GM04504 (cell line): ENCODE data around the gene CARD8.
"Not testable (repeated sequence)": the region's sequence is repeated elsewhere in the genome, so short reads cannot be mapped to it uniquely, and the experiment has no call there.

ENCODE experiments used
- DNase-seq: peaks from one replicate; pipeline ENCODE4 v3.0.0-alpha.2; 2012; ENCODE audit warnings: low read depth

CARD8 gene

GRCh38 chr19:48265326-48265725 lies 9.6 kb upstream of the CARD8 start:
- not testable (repeated sequence) for DNase-seq

- not testable (repeated sequence) for DNase-seq
These were observed 4.6 kb upstream of the CARD8 start for GRCh38 chr19:48260359-48260714.

- not testable (repeated sequence) for DNase-seq
These were observed 3.3 kb upstream of the CARD8 start for GRCh38 chr19:48258992-48259391.

DNA sequence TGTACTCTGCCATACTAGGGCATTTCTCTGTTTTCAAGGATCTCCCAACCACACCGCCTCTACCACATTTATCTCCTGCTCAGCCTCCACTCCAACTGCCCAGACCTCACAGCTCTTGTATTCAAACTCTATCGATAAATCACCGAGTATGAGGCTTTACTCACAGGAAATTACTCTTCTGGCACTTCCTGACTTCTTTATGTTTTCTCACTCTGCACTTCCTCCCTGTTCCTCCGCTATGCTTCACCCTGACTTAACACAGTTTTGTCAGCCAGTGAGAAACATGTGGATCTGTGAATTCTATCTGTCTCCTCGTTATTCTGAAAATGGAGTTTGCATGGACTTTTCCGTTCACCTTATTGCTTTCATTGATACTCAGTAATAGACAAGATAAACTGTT lies 2.6 kb upstream of the CARD8 start:
- DNase-seq = no peak

GRCh38 chr19:48254529-48254970 lies 1.2 kb downstream of the CARD8 start:
- DNase-seq = no peak

- no peak for DNase-seq
These were observed 1.7 kb downstream of the CARD8 start for GRCh38 chr19:48253999-48254398.

DNA sequence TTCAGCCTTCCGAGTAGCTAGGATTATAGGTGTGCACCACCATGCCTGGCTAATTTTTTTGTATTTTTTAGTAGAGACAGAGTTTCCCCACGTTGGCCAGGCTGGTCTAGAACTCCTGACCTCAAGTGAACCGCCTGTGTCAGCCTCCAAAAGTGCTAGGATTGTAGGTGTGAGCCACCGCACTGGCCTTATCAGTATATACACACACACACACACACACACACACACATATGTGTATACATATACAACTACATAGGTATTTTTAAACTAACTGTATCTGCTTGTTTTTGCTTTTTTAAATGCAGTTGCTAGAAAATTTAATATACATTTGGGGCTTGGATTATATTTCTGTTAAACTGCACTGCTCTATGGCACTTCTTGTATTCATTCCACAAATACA lies 3.1 kb downstream of the CARD8 start:
- no peak for DNase-seq

GRCh38 chr19:48250290-48251025 lies 5.3 kb downstream of the CARD8 start:
- DNase-seq = no peak

DNA sequence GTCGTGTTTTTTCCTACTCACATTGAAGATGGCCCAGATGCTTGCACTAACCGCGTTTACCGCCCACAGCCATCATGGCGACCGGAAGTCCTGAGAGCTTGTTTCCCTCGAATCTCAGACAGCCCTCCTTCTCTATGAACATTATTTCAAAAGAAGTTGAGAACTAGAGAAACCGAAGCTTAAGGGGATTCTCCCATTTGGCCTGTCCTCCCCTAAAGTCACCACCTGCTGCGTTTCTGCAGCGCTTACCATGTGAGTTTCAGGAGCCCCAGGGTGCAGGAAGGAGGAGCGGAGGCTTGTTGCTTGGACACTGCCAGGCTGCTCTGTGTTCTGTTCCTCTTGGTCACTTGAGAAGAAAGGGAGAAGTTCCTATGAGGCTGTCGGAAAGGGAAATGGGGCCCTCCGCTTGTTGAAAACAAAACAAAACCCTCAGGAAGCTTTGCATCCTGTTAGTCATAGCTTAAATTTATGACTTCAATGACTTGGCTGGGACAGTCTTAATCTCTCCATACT lies 6.2 kb downstream of the CARD8 start:
- no peak for DNase-seq

DNA sequence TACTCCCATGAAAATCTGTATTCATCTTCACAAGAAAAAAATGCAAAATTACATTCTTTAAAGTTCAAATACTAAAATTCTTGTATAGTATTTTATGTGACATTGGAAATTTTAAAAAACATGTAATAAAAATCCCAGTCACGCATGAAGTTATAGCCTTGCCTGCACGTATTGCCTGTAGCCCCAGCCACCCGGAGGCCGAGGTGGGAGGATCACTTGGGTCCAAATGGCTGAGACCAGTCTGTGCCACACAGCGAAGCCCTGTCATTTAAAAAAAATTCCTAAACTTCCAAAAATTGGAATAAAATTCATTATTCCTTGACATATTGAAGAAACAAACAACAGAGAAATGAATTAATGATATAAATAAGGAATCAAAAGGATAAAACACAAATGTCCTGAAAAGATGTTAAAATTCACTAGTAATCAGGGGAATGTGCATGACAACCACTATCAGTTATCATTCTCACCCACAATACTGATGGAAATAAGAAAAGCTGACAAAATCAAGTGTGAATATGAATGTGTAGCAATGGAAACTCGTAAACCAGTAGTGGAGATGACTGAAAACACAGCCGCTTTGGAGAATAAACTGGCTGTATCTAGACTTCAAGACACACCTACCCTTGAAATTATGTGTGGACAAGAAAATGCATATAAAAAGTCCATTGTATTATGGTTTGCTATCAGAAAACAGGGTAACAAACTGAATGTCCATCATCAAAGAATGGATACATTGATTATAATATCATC lies 7.5 kb downstream of the CARD8 start:
- no peak for DNase-seq

- no peak for DNase-seq
These were observed 8.5 kb downstream of the CARD8 start for GRCh38 chr19:48247212-48247611.

DNA sequence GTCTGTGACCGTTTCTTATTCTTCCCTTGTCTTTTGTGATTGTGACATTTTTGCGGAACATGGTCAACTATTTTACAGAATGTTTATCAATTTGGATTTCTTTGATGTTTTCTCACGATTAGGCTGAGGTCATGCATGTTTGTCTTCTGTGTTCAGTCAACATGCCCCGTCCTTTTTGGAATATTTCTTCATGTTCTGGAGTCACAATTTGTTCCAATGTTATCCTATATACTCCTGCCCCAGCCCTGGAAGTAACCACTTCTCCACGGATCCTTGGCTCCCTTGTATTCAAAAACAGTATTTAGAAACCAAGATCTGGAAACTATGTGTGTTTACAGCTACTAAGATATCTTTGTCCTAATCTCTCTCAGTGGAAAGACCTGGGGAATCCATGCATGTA lies 9.6 kb downstream of the CARD8 start:
- DNase-seq = no peak

DNA sequence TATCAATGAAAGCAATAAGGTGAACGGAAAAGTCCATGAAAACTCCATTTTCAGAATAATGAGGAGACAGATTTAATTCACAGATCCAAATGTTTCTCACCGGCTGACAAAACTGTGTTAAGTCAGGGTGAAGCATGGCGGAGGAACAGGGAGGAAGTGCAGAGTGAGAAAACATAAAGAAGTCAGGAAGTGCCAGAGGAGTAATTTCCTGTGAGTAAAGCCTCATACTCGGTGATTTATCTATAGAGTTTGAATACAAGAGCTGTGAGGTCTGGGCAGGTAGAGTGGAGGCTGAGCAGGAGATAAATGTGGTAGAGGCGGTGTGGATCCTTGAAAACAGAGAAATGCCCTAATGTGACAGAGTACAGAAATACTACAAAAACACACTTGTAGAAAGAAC lies 11.4 kb downstream of the CARD8 start:
- no peak for DNase-seq

DNA sequence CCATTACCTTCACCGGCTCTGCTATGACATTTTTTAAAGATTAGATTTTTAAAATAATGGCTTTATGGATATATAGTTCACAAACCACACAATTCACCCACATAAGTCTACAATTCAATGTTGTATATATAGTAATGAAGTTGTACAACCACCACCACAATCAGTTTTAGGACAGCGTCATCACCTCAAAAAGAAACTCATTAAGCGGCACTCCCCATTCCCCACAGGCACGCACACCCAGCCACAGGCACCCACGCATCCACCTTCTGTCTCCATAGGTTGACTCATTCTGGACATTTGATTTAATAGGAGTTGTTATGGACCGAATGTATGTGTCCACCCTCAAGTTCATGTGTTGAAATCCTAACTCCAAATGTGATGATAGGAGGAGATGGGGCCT lies 13.9 kb downstream of the CARD8 start:
- not testable (repeated sequence) for DNase-seq

GRCh38 chr19:48239582-48240141 lies 16.1 kb downstream of the CARD8 start:
- no peak for DNase-seq

GRCh38 chr19:48239120-48239519 lies 16.6 kb downstream of the CARD8 start:
- DNase-seq = no peak

- DNase-seq = no peak
These were observed 18.7 kb downstream of the CARD8 start for GRCh38 chr19:48237057-48237456.

- DNase-seq = no peak
These were observed 25.1 kb downstream of the CARD8 start for GRCh38 chr19:48230555-48231129.

GRCh38 chr19:48221628-48222027 lies 34.1 kb downstream of the CARD8 start:
- DNase-seq = no peak

DNA sequence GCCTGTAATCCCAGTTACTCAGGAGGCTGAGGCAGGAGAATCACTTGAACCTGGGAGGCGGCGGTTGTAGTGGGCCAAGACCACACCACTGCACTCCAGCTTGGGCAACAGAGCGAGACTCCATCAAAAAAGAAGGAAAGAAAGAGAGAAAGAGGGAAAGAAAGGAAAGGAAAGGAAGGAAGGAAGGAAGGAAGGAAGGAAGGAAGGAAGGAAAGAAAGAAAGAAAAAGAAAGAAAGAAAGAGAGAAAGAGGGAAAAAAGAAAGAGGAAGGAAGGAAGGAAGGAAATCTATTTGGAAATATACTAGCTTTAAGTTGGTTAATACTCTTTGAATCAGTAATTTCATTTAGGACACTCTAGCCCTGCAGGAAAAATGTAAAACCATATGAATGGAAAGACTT lies 34.9 kb downstream of the CARD8 start:
- DNase-seq = not testable (repeated sequence)

DNA sequence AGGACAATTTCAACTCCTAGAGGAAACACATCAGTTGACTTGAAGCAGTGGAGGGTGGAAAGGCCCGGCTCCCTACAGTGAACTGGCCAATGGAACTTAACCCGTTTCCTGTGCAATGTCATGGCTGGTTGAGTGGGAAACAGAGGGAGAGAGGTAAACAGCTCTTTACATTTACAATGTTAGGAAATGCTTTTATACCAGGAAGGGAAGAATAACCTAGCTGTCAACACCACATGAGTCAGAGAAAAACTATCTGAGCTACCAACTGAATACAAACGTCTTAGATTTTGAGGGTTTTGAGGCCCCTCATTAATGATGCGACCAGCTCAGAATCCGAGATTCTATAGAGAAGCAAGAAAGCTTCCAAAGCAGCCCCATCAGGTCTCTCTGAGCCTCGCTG lies 36.7 kb downstream of the CARD8 start:
- DNase-seq = no peak

DNA sequence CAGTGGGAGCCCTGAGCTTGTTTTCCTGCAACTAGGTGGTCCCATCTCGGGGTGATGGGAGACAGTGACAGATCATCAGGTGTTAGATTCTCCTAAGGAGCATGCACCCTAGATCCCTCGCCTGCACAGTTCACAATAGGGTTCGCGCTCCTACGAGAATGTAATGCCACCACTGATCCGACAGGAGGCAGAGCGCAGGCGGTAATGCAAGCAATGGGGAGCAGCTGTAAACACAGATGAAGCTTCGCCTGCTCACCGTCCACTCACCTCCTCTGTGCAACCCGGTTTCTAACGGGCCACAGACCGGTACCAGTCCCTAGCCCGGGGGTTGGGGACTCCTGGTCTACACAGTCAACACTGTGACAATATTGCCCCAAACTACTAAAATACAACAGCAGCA lies 38.8 kb downstream of the CARD8 start:
- no peak for DNase-seq

DNA sequence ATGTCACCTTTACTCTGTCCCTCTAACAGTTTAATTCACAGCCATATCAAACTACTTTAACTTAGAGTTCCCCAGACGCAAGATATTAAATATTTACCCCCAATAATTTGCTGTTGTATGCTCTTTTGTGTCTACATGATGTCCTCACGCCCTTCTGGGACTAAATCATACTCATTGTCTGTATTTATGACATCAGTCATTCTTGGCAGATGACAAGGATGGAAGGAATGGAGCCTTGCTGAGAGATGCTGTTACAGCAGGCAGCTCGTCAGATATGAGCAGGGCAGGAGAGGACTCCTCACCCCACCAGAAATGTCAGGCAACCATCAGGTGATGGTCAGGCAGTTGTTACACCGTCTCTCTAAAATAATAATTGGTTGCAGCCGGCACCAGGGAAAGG lies 41.8 kb downstream of the CARD8 start:
- no peak for DNase-seq
